GM12878 (cell line): Measurements from ENCODE around the gene CAPS. TPM values are rescaled to one million over a fixed set of nuclear protein-coding genes. Genes with fewer than 3 reads are reported as not detected.

Experiments
- CBFB ChIP-seq: IDR thresholded peaks from 2 replicates; pipeline ENCODE4 v1.6.1; 2016; ENCODE audit warnings: antibody characterized with exemption, low read depth
- DPF2 ChIP-seq: fragments of 450-650 bp; IDR thresholded peaks from 2 replicates; pipeline ENCODE4 v1.6.1; 2017; ENCODE audit warnings: mild to moderate bottlenecking
- E4F1 ChIP-seq: fragments of 450-650 bp; IDR thresholded peaks from 2 replicates; pipeline ENCODE4 v1.6.1; 2018; ENCODE audit warnings: borderline replicate concordance, mild to moderate bottlenecking; ENCODE audit not compliant: partially characterized antibody
- FOS ChIP-seq: IDR thresholded peaks from 3 replicates; pipeline ENCODE4 v1.6.1; 2011; ENCODE audit warnings: borderline replicate concordance; ENCODE audit not compliant: insufficient read length; ENCODE audit errors: extremely low read depth
- MAX ChIP-seq: IDR thresholded peaks from 2 replicates; pipeline ENCODE4 v1.6.1; 2012; ENCODE audit warnings: low read depth, low read length, improper control_type of control experiment
- MEF2A ChIP-seq: IDR thresholded peaks from 2 replicates; pipeline ENCODE4 v1.6.1; 2011; ENCODE audit warnings: low read depth, mild to moderate bottlenecking, low read length, moderate library complexity; ENCODE audit not compliant: insufficient read depth
- NBN ChIP-seq: fragments of 450-650 bp; IDR thresholded peaks from 2 replicates; pipeline ENCODE4 v1.6.1; 2016
- NKRF ChIP-seq: fragments of 450-650 bp; conservative IDR thresholded peaks from 2 replicates; pipeline ENCODE4 v1.6.1; 2017; ENCODE audit warnings: mild to moderate bottlenecking, moderate library complexity
- PAX8 ChIP-seq: fragments of 450-650 bp; IDR thresholded peaks from 2 replicates; pipeline ENCODE4 v1.6.1; 2017; ENCODE audit warnings: mild to moderate bottlenecking, moderate library complexity
- RB1 ChIP-seq: fragments of 450-650 bp; formaldehyde crosslinking; IDR thresholded peaks from 2 replicates; pipeline ENCODE4 v1.6.1; 2017; ENCODE audit warnings: mild to moderate bottlenecking, borderline replicate concordance
- REST ChIP-seq: IDR thresholded peaks from 2 replicates; pipeline ENCODE4 v1.6.1; 2012; ENCODE audit warnings: mild to moderate bottlenecking, low read depth, low read length
- TARDBP ChIP-seq: IDR thresholded peaks from 2 replicates; pipeline ENCODE4 v1.6.1; 2016; ENCODE audit warnings: borderline replicate concordance
- polyA plus RNA-seq, 11 experiments: library from polyadenylated mRNA; depleted of rRNA in 4 of 11; unstranded in 6 of 11; stranded (reverse) in 5 of 11; fragments of >200 nt; fragmentation: Nextera tagmentation in 4 of 11; fragmentation: Illumina TruSeq in 1 of 11; extraction: Ambion mirVana in 4 of 11; extraction: Trizol in 1 of 11; gene quantifications; 1 replicate in 1 of 11; 2 replicates in 10 of 11; pipeline versions ENCODE4 v1.2.1 to v1.2.3, GENCODE V29; 2011 to 2016; ENCODE audit warnings: inconsistent platforms in 2 of 11, missing spikeins in 2 of 11, low read depth in 1 of 11
- total RNA-seq, 4 experiments: library from RNA; depleted of rRNA in 3 of 4; stranded (reverse); fragments of >200 nt in 3 of 4; fragmentation: Illumina TruSeq in 1 of 4; extraction: Trizol in 1 of 4; gene quantifications; 2 replicates each; pipeline versions ENCODE4 v1.2.1 to v1.2.3, GENCODE V29; 2013 to 2021
- TF ChIP-seq, protein P1 (sequence below): fragments of 450-650 bp; IDR thresholded peaks from 2 replicates; pipeline ENCODE4 v1.6.1; 2016; ENCODE audit warnings: mild to moderate bottlenecking
- TF ChIP-seq, protein P2 (sequence below): IDR thresholded peaks from 2 replicates; pipeline ENCODE4 v1.6.1; 2012; ENCODE audit warnings: low read depth, low read length, improper control_type of control experiment

Gene CAPS
- total and polyA plus RNA-seq, 10 of the 15 experiments (the other 5 are each of a cell fraction or from before 2014, with no cell fraction given) = 0.09 to 6.9 (median 2.9) TPM

- no peak for TF ChIP-seq FOS
- peak; percentile 68 for TF ChIP-seq E4F1
- TF ChIP-seq NKRF = peak; percentile 98
- TF ChIP-seq, protein P1, sequence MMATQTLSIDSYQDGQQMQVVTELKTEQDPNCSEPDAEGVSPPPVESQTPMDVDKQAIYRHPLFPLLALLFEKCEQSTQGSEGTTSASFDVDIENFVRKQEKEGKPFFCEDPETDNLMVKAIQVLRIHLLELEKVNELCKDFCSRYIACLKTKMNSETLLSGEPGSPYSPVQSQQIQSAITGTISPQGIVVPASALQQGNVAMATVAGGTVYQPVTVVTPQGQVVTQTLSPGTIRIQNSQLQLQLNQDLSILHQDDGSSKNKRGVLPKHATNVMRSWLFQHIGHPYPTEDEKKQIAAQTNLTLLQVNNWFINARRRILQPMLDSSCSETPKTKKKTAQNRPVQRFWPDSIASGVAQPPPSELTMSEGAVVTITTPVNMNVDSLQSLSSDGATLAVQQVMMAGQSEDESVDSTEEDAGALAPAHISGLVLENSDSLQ = peak; percentile 92
- no peak; the same call in 1 of the 2 replicates for TF ChIP-seq MAX
- peak; percentile 71; the same call in 1 of the 2 replicates for TF ChIP-seq RB1
- TF ChIP-seq NBN = no peak
- TF ChIP-seq MEF2A = no peak
- no peak for TF ChIP-seq CBFB
- TF ChIP-seq DPF2 = peak; percentile 57; the same call in 1 of the 2 replicates
- TF ChIP-seq PAX8 = no peak
- TF ChIP-seq TARDBP = no peak
- TF ChIP-seq REST = no peak
- TF ChIP-seq, protein P2, sequence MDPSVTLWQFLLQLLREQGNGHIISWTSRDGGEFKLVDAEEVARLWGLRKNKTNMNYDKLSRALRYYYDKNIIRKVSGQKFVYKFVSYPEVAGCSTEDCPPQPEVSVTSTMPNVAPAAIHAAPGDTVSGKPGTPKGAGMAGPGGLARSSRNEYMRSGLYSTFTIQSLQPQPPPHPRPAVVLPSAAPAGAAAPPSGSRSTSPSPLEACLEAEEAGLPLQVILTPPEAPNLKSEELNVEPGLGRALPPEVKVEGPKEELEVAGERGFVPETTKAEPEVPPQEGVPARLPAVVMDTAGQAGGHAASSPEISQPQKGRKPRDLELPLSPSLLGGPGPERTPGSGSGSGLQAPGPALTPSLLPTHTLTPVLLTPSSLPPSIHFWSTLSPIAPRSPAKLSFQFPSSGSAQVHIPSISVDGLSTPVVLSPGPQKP = peak; percentile 43; the same call in 1 of the 2 replicates
Measured at GRCh38 chr19:5904352-5905113, 9.5 kb upstream of the CAPS start, which contains the start of gene VMAC (continued).
